Tibial nerve (tissue), 4 donors: ENCODE data around the gene GOLPH3. TPM values are rescaled to one million over a fixed set of nuclear protein-coding genes. Genes with fewer than 3 reads are reported as not detected.

Source experiments
- DNase-seq, 2 donors: peaks; one replicate each; pipeline ENCODE4 v3.0.0-alpha.2; 2019; ENCODE audit warnings: low spot score in 2 of 2
- H3K27ac ChIP-seq, 4 donors: fragments of 200-600 bp; sonication (generic) in 3 of 4; one replicate each; pipeline ENCODE4 v1.5.1; 2017 to 2019; ENCODE audit warnings: mild to moderate bottlenecking in 1 of 4
- H3K27me3 ChIP-seq, 2 donors: fragments of 200-600 bp; sonication (generic) in 1 of 2; one replicate each; pipeline versions ENCODE4 v1.5.1 to v1.6.0; 2017 to 2019
- H3K36me3 ChIP-seq, 3 donors: fragments of 200-600 bp; sonication (generic); one replicate each; pipeline ENCODE4 v1.5.1; 2018 to 2019
- H3K4me1 ChIP-seq, 4 donors: fragments of 200-600 bp; sonication (generic) in 3 of 4; one replicate each; pipeline ENCODE4 v1.5.1; 2017 to 2019
- H3K4me3 ChIP-seq, 4 donors: fragments of 200-600 bp; sonication (generic) in 3 of 4; one replicate each; pipeline ENCODE4 v1.5.1; 2017 to 2019; ENCODE audit warnings: mild to moderate bottlenecking in 1 of 4, moderate library complexity in 1 of 4
- H3K9me3 ChIP-seq, 4 donors: fragments of 200-600 bp; sonication (generic) in 3 of 4; one replicate each; pipeline ENCODE4 v1.5.1; 2017 to 2019
- EP300 ChIP-seq, 2 donors: sonication (generic); formaldehyde crosslinking; IDR thresholded peaks; one replicate each; pipeline ENCODE4 v1.6.1; 2017; ENCODE audit warnings: antibody characterized with exemption in 2 of 2, mild to moderate bottlenecking in 1 of 2
- POLR2A ChIP-seq, 2 donors: fragments of 450-650 bp; IDR thresholded peaks; one replicate each; pipeline ENCODE4 v1.6.1; 2017; ENCODE audit warnings: antibody characterized with exemption in 2 of 2, mild to moderate bottlenecking in 2 of 2, moderate library complexity in 2 of 2
- WGBS, 2 donors: methylation state at CpG; one replicate each; pipeline ENCODE4 v1.1.5; 2018; 5-methylcytosine and 5-hydroxymethylcytosine counted together
- total RNA-seq, 4 donors: library from RNA; depleted of rRNA; stranded (reverse); fragments of >200 nt; gene quantifications; one replicate each; pipeline ENCODE4 v1.1.0, GENCODE V29; 2016
- TF ChIP-seq, protein P1 (sequence below), 5 experiments: fragments of 200-600 bp in 3 of 5; fragments of 450-650 bp in 2 of 5; sonication (generic) in 3 of 5; IDR thresholded peaks; one replicate each; pipeline ENCODE4 v1.5.1; 2016 to 2019; ENCODE audit warnings: antibody characterized with exemption in 5 of 5, mild to moderate bottlenecking in 3 of 5, moderate library complexity in 2 of 5

The GOLPH3 gene
- total RNA-seq, 4 donors from 2014 or later: 90.6 to 115 (median 102) TPM

DNA sequence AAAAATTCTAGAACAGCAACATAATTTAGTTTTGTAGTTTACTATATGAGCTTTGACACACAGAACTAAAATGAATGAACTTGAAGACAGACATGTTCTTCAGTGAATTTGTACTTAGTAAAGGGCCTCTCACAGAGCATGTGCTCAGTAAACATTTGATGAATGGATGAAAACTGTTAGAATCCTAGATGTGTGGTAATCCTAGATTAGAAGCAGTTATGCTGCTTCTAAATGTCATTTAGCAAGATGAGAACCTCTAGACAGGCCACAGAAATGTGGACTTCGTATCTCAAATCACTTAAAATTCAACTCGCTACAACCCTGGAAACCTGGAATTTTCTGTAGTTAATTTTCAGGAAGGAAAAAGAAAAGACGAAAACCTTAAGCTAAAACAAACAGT, 8.5 kb downstream of the GOLPH3 start:
- no peak for DNase-seq
- Histone ChIP-seq H3K36me3 (peaks cover 0 to 31% (median 0%) of the 10 kb centered on the region in 3 donors), H3K9me3 (no peaks in the 10 kb centered on the region), H3K27me3 (no peaks in the 10 kb centered on the region), H3K4me3 (no peak overlapping the region), H3K4me1 (peaks cover 0 to 74% (median 42%) of the 10 kb centered on the region in 4 donors), H3K27ac (peak overlapping the region in 2 of 4 donors; percentile 2 to 57)
- TF ChIP-seq EP300 (IDR thresholded peaks at IDR 0.05) (no peak), POLR2A (IDR thresholded peaks at IDR 0.05) (no peak)
- TF ChIP-seq, protein P1, sequence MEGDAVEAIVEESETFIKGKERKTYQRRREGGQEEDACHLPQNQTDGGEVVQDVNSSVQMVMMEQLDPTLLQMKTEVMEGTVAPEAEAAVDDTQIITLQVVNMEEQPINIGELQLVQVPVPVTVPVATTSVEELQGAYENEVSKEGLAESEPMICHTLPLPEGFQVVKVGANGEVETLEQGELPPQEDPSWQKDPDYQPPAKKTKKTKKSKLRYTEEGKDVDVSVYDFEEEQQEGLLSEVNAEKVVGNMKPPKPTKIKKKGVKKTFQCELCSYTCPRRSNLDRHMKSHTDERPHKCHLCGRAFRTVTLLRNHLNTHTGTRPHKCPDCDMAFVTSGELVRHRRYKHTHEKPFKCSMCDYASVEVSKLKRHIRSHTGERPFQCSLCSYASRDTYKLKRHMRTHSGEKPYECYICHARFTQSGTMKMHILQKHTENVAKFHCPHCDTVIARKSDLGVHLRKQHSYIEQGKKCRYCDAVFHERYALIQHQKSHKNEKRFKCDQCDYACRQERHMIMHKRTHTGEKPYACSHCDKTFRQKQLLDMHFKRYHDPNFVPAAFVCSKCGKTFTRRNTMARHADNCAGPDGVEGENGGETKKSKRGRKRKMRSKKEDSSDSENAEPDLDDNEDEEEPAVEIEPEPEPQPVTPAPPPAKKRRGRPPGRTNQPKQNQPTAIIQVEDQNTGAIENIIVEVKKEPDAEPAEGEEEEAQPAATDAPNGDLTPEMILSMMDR (IDR thresholded peaks at IDR 0.05): no peak
- 58% methylated on average over 3 of the region's 3 CpGs for WGBS, 2 donors

- no peak for TF ChIP-seq EP300 (IDR thresholded peaks at IDR 0.05)
- TF ChIP-seq POLR2A (IDR thresholded peaks at IDR 0.05): no peak
- TF ChIP-seq, protein P1 (IDR thresholded peaks at IDR 0.05): no peak
Measured at GRCh38 chr5:32163785-32164184, 10.3 kb downstream of the GOLPH3 start.

DNA sequence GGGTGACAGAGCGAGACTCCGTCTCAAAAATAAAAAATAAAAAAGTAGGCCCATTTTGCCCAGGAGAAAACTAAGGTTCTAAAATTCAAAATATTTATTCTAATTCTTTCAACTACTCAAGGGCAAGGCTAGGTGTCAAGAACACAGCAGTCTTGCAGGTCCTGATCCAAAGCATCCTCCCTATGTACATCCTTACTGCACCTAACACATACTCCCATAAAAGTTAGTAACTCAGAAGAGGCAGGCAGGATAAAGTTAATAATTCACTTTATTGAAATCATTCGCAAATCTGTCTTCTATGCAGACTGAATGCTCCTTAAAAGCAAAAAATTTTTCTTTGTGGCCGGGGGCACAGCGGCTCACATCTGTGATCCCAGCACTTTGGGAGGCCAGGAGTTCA, 11.1 kb downstream of the GOLPH3 start:
- Histone ChIP-seq H3K36me3 (peaks cover 0 to 22% (median 0%) of the 10 kb centered on the region in 3 donors), H3K9me3 (no peaks in the 10 kb centered on the region), H3K4me1 (peaks cover 0 to 75% (median 31%) of the 10 kb centered on the region in 4 donors), H3K27me3 (no peaks in the 10 kb centered on the region), H3K4me3 (no peak overlapping the region), H3K27ac (peak overlapping the region in 1 of 4 donors; percentile 1)
- no peak for TF ChIP-seq EP300 (IDR thresholded peaks at IDR 0.05)
- TF ChIP-seq POLR2A (IDR thresholded peaks at IDR 0.05): no peak
- TF ChIP-seq, protein P1 (IDR thresholded peaks at IDR 0.05): no peak
- DNase-seq: no peak
- WGBS, 2 donors: 89 to 93% methylated on average over 5 of the region's 5 CpGs

More at GRCh38 chr5:32163785-32164184, 10.3 kb downstream of the GOLPH3 start:
- no peak for DNase-seq
- Histone ChIP-seq H3K27me3 (no peaks in the 10 kb centered on the region), H3K36me3 (peaks cover 0 to 26% (median 0%) of the 10 kb centered on the region in 3 donors), H3K4me1 (peaks cover 0 to 74% (median 36%) of the 10 kb centered on the region in 4 donors), H3K9me3 (no peaks in the 10 kb centered on the region), H3K4me3 (no peak overlapping the region), H3K27ac (peak overlapping the region in 2 of 4 donors; percentile 1 to 43)
- 51 to 54% methylated on average over 2 of the region's 2 CpGs for WGBS, 2 donors

- H3K4me3 ChIP-seq: no peak overlapping the region
- no peaks in the 10 kb centered on the region for H3K9me3 ChIP-seq
- H3K27me3 ChIP-seq: no peaks in the 10 kb centered on the region
- H3K36me3 ChIP-seq: peaks cover 0 to 8% (median 0%) of the 10 kb centered on the region in 3 donors
- TF ChIP-seq EP300 (IDR thresholded peaks at IDR 0.05) (no peak), POLR2A (IDR thresholded peaks at IDR 0.05) (no peak)
- TF ChIP-seq, protein P1 (IDR thresholded peaks at IDR 0.05): no peak
- 92 to 94% methylated on average over 1 of the region's 1 CpG for WGBS, 2 donors
- DNase-seq: no peak
- peaks cover 0 to 69% (median 17%) of the 10 kb centered on the region in 4 donors for H3K4me1 ChIP-seq
- H3K27ac ChIP-seq: no peak overlapping the region
Measured at GRCh38 chr5:32160228-32160627, 13.9 kb downstream of the GOLPH3 start.

- TF ChIP-seq EP300 (IDR thresholded peaks at IDR 0.05): no peak
- TF ChIP-seq POLR2A (IDR thresholded peaks at IDR 0.05): no peak
- TF ChIP-seq, protein P1 (IDR thresholded peaks at IDR 0.05): no peak
- no peak overlapping the region for H3K27ac ChIP-seq
- WGBS, 2 donors: 74 to 75% methylated on average over 2 of the region's 2 CpGs
- DNase-seq: no peak
- H3K4me1 ChIP-seq: peaks cover 0 to 64% (median 13%) of the 10 kb centered on the region in 4 donors
- H3K27me3 ChIP-seq: no peaks in the 10 kb centered on the region
- H3K4me3 ChIP-seq: no peak overlapping the region
- H3K36me3 ChIP-seq: peaks cover 0 to 8% (median 0%) of the 10 kb centered on the region in 3 donors
- no peaks in the 10 kb centered on the region for H3K9me3 ChIP-seq
Measured at GRCh38 chr5:32159328-32160072, 14.6 kb downstream of the GOLPH3 start.
